ENCODE data around the gene MKNK1.

Gene MKNK1

GRCh38 chr1:46615088-46615487 lies 11.0 kb upstream of the MKNK1 start:
- H3K4me3 ChIP-seq (ENCODE audit: low read depth, low read length), result peak overlapping the region; percentile 81
- no peak for TF ChIP-seq CTCF (IDR thresholded peaks at IDR 0.05; ENCODE audit: borderline replicate concordance, insufficient read depth, low read depth, low read length)

GRCh38 chr1:46614604-46614984 lies 10.5 kb upstream of the MKNK1 start:
- H3K4me3 ChIP-seq (ENCODE audit: low read depth, low read length), result no peak overlapping the region
- TF ChIP-seq CTCF (IDR thresholded peaks at IDR 0.05; ENCODE audit: borderline replicate concordance, insufficient read depth, low read depth, low read length), result no peak

GRCh38 chr1:46613661-46614603 lies 9.9 kb upstream of the MKNK1 start:
- no peak for TF ChIP-seq CTCF (IDR thresholded peaks at IDR 0.05; ENCODE audit: borderline replicate concordance, insufficient read depth, low read depth, low read length)
- H3K4me3 ChIP-seq (ENCODE audit: low read depth, low read length), result no peak overlapping the region

GRCh38 chr1:46612937-46613660 lies 9.0 kb upstream of the MKNK1 start:
- no peak for TF ChIP-seq CTCF (IDR thresholded peaks at IDR 0.05; ENCODE audit: borderline replicate concordance, insufficient read depth, low read depth, low read length)
- H3K4me3 ChIP-seq (ENCODE audit: low read depth, low read length), result no peak overlapping the region

GRCh38 chr1:46611691-46612221 lies 7.7 kb upstream of the MKNK1 start:
- H3K4me3 ChIP-seq (ENCODE audit: low read depth, low read length), result no peak overlapping the region
- no peak for TF ChIP-seq CTCF (IDR thresholded peaks at IDR 0.05; ENCODE audit: borderline replicate concordance, insufficient read depth, low read depth, low read length)

GRCh38 chr1:46607345-46608130 lies 3.5 kb upstream of the MKNK1 start:
- no peak overlapping the region for H3K4me3 ChIP-seq (ENCODE audit: low read depth, low read length)
- no peak for TF ChIP-seq CTCF (IDR thresholded peaks at IDR 0.05; ENCODE audit: borderline replicate concordance, insufficient read depth, low read depth, low read length)
